Tibial artery (tissue), 4 donors: ENCODE results near the gene KLF6.

Experiments used
- DNase-seq, 2 donors: peaks; one replicate each; pipeline ENCODE4 v3.0.0-alpha.2; 2019
- H3K27ac ChIP-seq, 2 donors: fragments of 200-600 bp; sonication (generic) in 1 of 2; 1 replicate in 1 of 2; 2 replicates in 1 of 2; pipeline ENCODE4 v1.5.1; 2018 to 2019; ENCODE audit warnings: mild to moderate bottlenecking in 1 of 2
- H3K27me3 ChIP-seq, 2 donors: fragments of 200-600 bp; sonication (generic) in 1 of 2; one replicate each; pipeline versions ENCODE4 v1.5.1 to v1.6.0; 2016 to 2019
- H3K36me3 ChIP-seq, 3 donors: fragments of 200-600 bp; sonication (generic) in 2 of 3; one replicate each; pipeline ENCODE4 v1.5.1; 2016 to 2019; ENCODE audit warnings: mild to moderate bottlenecking in 2 of 3
- H3K4me1 ChIP-seq, 4 donors: fragments of 200-600 bp; sonication (generic) in 2 of 4; 1 replicate in 3 of 4; 2 replicates in 1 of 4; pipeline ENCODE4 v1.5.1; 2016 to 2019
- H3K4me3 ChIP-seq, 2 donors: fragments of 200-600 bp; sonication (generic) in 1 of 2; 1 replicate in 1 of 2; 2 replicates in 1 of 2; pipeline ENCODE4 v1.5.1; 2018 to 2019; ENCODE audit warnings: mild to moderate bottlenecking in 2 of 2
- H3K9me3 ChIP-seq, 3 donors: fragments of 200-600 bp; sonication (generic) in 1 of 3; one replicate each; pipeline ENCODE4 v1.5.1; 2016 to 2019
- CTCF ChIP-seq, 2 experiments: fragments of 200-600 bp in 1 of 2; fragments of 450-650 bp in 1 of 2; IDR thresholded peaks; one replicate each; pipeline ENCODE4 v1.5.1; 2017 to 2019; ENCODE audit warnings: antibody characterized with exemption in 2 of 2, mild to moderate bottlenecking in 1 of 2, moderate library complexity in 1 of 2
- intact Hi-C: fragments of 100-400 bp; cut with DNase I; formaldehyde crosslinking; loops from one replicate; pipeline ENCODE4 v1.15.0; 2023; ENCODE audit warnings: low total_unique reads

The KLF6 gene

GRCh38 chr10:3772361-3773171 lies 12.4 kb downstream of the KLF6 start:
- Histone ChIP-seq H3K9me3 (no peaks in the 10 kb centered on the region), H3K27me3 (no peaks in the 10 kb centered on the region), H3K27ac (no peak overlapping the region), H3K4me3 (no peak overlapping the region), H3K4me1 (peaks cover 0 to 33% (median 21%) of the 10 kb centered on the region in 4 donors), H3K36me3 (peaks cover 11 to 20% (median 16%) of the 10 kb centered on the region in 3 donors)
- TF ChIP-seq CTCF (IDR thresholded peaks at IDR 0.05): no peak
- no peak for DNase-seq
- intact Hi-C loops: no loop called here

GRCh38 chr10:3770611-3771110 lies 14.3 kb downstream of the KLF6 start:
- no peak overlapping the region for H3K27ac ChIP-seq
- H3K27me3 ChIP-seq: no peaks in the 10 kb centered on the region
- TF ChIP-seq CTCF (IDR thresholded peaks at IDR 0.05): no peak
- peaks cover 0 to 21% (median 12%) of the 10 kb centered on the region in 4 donors for H3K4me1 ChIP-seq
- DNase-seq: no peak
- peaks cover under 1% of the 10 kb centered on the region in 3 donors for H3K36me3 ChIP-seq
- intact Hi-C loops: no loop called here
- no peaks in the 10 kb centered on the region for H3K9me3 ChIP-seq
- H3K4me3 ChIP-seq: no peak overlapping the region

- Histone ChIP-seq H3K4me1 (peaks cover 0 to 24% (median 6%) of the 10 kb centered on the region in 4 donors), H3K4me3 (no peak overlapping the region), H3K27me3 (no peaks in the 10 kb centered on the region), H3K27ac (no peak overlapping the region), H3K9me3 (no peaks in the 10 kb centered on the region), H3K36me3 (no peaks in the 10 kb centered on the region)
- TF ChIP-seq CTCF (IDR thresholded peaks at IDR 0.05): no peak
- intact Hi-C loops: no loop called here
- no peak for DNase-seq
These were observed 15.5 kb downstream of the KLF6 start for GRCh38 chr10:3769556-3769955.

DNA sequence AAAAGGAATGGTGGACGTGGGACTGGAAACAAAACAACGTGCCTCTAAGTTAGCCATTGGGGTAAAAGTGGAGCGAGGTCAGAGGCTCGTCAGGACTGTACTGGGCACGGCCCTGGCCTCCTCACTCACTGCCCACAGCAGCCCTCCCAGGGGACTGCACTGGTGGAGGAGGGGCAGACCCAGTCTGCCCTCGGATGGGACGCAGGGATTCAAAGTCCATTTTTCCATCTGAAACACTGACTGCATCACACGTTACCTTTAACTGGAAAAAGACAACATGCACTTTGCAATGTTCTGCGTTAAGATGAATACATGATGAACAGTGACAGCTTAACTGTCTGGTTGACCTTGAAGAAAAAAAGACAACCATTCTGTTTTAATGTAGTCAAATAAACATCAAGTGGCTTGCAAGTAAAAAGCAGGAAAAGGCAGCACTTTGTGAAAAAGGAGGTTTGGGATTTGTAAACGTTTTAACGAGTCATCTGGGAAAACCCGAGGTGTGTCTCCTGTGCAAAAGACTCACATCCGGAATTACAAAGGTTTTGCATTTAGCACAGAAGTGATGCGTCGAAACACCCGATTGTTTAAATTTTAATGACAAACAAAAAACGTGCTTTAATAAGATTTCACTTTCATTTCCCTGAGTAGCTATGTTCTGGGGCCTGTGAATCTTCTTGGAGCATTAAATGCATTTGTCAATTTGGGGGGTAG lies 18.8 kb downstream of the KLF6 start:
- no peaks in the 10 kb centered on the region for H3K9me3 ChIP-seq
- intact Hi-C loops: no loop called here
- H3K4me1 ChIP-seq: peaks cover 0 to 31% (median 6%) of the 10 kb centered on the region in 4 donors
- no peaks in the 10 kb centered on the region for H3K27me3 ChIP-seq
- H3K36me3 ChIP-seq: no peaks in the 10 kb centered on the region
- no peak overlapping the region for H3K27ac ChIP-seq
- no peak overlapping the region for H3K4me3 ChIP-seq
- no peak for DNase-seq
- TF ChIP-seq CTCF (IDR thresholded peaks at IDR 0.05): no peak

- no peak overlapping the region for H3K27ac ChIP-seq
- H3K27me3 ChIP-seq: no peaks in the 10 kb centered on the region
- peaks cover 0 to 31% (median 6%) of the 10 kb centered on the region in 4 donors for H3K4me1 ChIP-seq
- H3K9me3 ChIP-seq: no peaks in the 10 kb centered on the region
- H3K4me3 ChIP-seq: no peak overlapping the region
- no peak for DNase-seq
- TF ChIP-seq CTCF (IDR thresholded peaks at IDR 0.05): no peak
- intact Hi-C loops: no loop called here
- no peaks in the 10 kb centered on the region for H3K36me3 ChIP-seq
These were observed 19.9 kb downstream of the KLF6 start for GRCh38 chr10:3765146-3765545.
